ENCODE data around the gene LARP7.
"Not testable (repeated sequence)": the region's sequence is repeated elsewhere in the genome, so short reads cannot be mapped to it uniquely, and the experiment has no call there.

The LARP7 gene

GRCh38 chr4:112651641-112652040 is 14.7 kb downstream of the LARP7 start:
- DNase-seq = no peak

- DNase-seq = no peak
Measured at GRCh38 chr4:112652216-112652615, 15.3 kb downstream of the LARP7 start.

GRCh38 chr4:112655270-112655669 is 18.3 kb downstream of the LARP7 start:
- no peak for DNase-seq

DNA sequence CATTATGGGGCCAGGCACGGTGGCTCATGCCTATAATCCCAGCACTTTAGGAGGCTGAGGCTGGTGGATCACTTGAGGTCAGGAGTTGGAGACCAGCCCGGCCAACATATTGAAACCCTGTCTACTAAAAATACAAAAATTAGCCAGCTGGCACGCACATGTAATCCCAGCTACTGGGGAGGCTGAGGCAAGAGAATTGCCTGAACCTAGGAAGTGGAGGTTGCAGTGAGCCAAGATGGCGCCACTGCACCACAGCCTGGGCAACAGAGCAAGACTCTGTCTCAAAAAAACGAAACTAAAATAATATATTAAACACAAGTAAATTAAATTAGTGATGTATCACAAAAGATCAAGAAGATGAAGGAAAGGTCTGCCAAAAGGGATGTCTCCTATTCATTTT is 19.2 kb downstream of the LARP7 start:
- DNase-seq = not testable (repeated sequence)

DNA sequence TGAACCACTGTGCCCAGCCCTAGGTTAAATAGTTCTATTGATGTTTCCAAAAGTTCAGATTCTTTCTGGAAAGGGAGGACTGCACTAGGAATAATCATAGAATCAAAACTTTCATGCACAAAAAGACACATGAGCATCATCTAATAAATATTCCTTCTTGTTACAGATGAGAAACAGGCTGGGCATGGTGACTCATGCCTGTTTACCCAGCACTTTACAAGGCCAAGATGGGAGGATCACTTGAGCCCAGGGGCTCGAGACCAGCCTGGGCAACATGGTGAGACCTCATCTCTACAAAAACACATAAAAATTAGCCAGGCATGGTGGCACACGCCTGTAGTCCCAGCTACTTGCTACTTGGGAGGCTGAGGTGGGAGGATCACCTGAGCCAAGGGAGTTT is 27.7 kb downstream of the LARP7 start:
- no peak for DNase-seq

GRCh38 chr4:112668131-112668530 is 31.2 kb downstream of the LARP7 start:
- no peak for DNase-seq

DNA sequence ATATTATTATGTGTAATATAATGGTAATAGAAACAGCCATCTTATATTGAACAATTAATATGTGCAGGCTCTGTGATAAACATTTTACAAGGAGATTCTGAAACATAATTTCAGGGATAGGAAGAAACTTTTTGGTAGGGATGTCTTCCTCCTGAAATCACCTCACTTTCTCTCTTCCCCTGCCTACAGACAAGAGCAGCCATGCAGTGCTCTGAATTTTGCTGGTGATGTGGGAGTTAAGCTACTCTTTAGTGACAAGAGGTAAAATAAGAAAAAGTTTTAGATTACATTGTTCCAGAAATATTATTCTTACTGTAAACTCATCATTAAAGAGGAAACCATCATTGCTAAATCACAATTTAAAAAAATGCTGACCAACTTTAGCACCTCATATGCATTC is 36.1 kb downstream of the LARP7 start:
- DNase-seq = no peak

DNA sequence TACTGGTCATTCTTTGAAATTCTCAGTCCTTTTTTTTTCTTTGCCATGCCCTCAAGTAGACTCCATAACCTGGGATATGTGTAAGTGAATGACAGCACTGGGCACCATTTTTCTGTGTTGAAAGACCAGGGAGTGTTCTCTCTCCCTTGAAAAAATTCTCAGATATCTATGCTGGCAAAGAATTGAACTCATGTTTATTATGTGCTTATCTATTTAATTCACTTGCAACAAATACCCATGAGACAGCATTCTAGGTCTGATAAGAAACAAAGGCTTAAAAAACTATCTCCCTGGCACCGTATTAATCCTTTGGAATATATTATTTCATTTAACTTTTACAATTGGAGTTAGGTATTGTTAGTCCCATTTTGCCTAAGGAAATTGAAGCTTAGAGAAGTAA is 36.7 kb downstream of the LARP7 start:
- no peak for DNase-seq

- no peak for DNase-seq
Measured at GRCh38 chr4:112674376-112674775, 37.4 kb downstream of the LARP7 start.

DNA sequence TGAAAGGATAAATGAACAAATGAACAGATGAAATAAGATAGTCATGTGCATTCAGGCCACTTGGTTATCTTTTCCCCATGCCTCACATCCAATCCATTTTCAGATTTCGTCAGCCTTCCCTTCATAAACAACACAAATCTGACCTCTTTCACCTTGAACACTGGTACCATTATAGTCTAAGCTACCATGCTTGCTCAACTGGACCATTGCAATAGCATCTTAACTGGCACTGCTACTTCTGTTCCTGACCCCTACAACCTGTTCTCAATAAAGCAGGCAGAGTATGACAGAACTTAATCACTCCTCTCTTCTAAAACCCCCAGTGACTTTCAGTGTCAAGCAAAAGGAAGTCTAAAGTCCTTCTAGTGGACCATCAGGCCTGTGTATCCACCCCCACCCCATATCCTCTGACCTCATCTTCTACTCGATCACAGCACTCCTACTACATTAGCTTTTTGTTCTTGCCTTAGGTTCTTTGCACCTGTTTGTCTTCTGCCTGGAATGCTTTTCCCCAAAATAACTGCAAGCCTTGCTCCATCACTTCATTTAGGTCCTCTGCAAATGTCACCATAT is 40.7 kb downstream of the LARP7 start:
- no peak for DNase-seq

DNA sequence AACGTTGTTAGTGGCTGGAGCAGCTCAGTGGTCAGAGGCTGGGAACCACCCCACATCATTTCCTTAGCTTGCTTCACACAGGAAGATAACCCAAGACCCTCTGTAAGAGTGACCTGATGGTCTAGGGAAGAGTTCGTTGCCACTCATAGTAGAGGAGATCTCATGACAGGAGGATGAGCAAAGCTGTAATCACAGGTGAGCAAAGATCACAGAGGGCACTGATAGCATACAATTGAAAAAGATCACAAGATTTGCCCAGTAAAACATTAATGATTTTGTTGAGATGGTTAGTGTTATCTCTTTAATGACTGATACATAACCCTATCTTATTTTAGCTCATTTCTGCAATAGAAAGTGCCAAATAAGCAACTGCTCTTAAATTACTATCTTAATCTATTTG is 44.1 kb downstream of the LARP7 start:
- no peak for DNase-seq

- DNase-seq = no peak
Measured at GRCh38 chr4:112693507-112693906, 56.6 kb downstream of the LARP7 start.

GRCh38 chr4:112700679-112701078 is 63.7 kb downstream of the LARP7 start:
- no peak for DNase-seq

- no peak for DNase-seq
Measured at GRCh38 chr4:112702892-112703291, 65.9 kb downstream of the LARP7 start.

GRCh38 chr4:112704322-112704721 is 67.4 kb downstream of the LARP7 start:
- no peak for DNase-seq

DNA sequence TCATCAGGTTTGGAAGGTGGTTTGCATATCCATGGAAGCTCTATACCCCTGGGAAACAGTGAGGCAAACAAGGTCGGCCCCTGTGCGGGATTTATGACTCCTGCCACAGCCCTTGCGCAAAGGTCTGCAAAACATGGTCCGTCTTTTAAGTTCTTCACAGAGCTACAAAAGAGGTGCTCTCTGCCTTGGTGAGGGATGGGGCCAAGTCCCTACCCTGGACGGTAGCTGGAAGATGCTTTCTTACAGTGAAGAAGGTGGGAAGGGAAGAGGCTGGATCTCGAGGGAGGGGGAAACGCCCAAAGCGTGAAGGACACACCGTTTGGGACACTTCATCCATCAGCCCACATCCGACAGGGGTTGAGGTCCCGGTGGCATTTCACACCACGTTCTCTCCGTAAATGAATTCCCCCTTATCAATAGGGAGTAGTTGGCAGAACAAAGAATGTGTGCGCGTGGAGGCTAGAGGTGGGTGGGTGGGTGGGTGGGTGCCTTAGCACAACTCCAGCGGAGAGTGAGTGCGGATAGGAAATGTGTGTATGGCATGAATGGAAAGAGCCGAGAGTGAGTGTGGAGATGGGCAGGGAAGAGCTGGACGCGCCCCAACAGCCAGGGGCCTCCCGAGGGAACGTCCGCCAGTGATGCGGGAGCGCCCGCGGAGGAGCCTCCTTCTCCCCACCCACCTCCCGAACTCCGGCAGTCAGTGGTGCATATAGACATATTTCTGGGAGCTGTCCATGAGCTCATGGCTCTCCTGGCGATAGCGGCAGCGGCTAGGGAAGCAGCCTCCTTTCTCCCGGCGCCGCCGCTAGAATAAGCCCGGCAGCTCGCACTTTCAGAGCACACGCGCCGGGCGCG is 68.3 kb downstream of the LARP7 start:
- peak; percentile 3 for DNase-seq

GRCh38 chr4:112705891-112706839 is 69.2 kb downstream of the LARP7 start:
- DNase-seq = peak; percentile 2

DNA sequence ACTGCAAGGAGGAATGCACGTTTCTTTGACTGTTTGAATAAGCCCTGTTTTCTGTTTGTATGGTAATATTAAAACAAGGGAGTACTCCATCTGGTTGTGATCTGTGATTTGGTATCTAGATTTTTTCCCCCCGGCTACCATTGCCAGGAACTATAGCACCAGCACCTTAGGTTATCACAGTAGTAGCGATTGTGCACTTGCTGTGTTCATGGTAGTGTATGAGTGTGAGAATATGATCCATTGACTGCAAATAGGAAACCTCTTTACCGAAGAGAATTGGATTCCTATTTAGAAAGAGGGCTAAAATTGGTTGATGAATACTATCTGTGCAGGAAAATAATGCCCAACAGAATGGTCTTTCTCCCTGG is 69.9 kb downstream of the LARP7 start:
- no peak for DNase-seq
